HUES64 (cell line): ENCODE results near the gene AGRP.

Experiments used
- H3K27ac ChIP-seq: 2 replicates; pipeline ENCODE4 v1.7.0; 2013; ENCODE audit warnings: low read depth, low read length, inconsistent platforms
- H3K27me3 ChIP-seq: 2 replicates; pipeline ENCODE4 v1.6.1; 2013; ENCODE audit warnings: mild to moderate bottlenecking, low read length; ENCODE audit not compliant: insufficient read depth
- H3K36me3 ChIP-seq: 2 replicates; pipeline ENCODE4 v1.6.1; 2013; ENCODE audit warnings: mild to moderate bottlenecking, low read length; ENCODE audit not compliant: insufficient read depth
- H3K4me1 ChIP-seq: 2 replicates; pipeline ENCODE4 v1.6.1; 2013; ENCODE audit warnings: mild to moderate bottlenecking, low read length, moderate library complexity; ENCODE audit not compliant: insufficient read depth
- H3K4me3 ChIP-seq: 2 replicates; pipeline ENCODE4 v1.5.1; 2013; ENCODE audit warnings: mild to moderate bottlenecking, low read length, moderate library complexity
- H3K9ac ChIP-seq: 2 replicates; pipeline ENCODE4 v1.6.1; 2013; ENCODE audit warnings: mild to moderate bottlenecking, low read depth, low read length
- H3K9me3 ChIP-seq: 2 replicates; pipeline ENCODE4 v1.6.1; 2013; ENCODE audit warnings: low read depth, low read length; ENCODE audit not compliant: insufficient read depth
- WGBS: fragments of 150-250, 120-280 bp; methylation state at CpG from one replicate; pipeline ENCODE4 v1.1.7; 2013; ENCODE audit warnings: missing lambda C conversion rate; 5-methylcytosine and 5-hydroxymethylcytosine counted together

Gene AGRP

GRCh38 chr16:67444259-67445125, 38.9 kb downstream of the AGRP start:
- H3K36me3 ChIP-seq = no peaks in the 10 kb centered on the region; the same call in 1 of the 2 replicates
- no peak overlapping the region for H3K27ac ChIP-seq
- no peak overlapping the region for H3K9ac ChIP-seq
- H3K27me3 ChIP-seq = no peaks in the 10 kb centered on the region
- 83% methylated on average over 22 of the region's 22 CpGs for WGBS
- H3K4me1 ChIP-seq = no peaks in the 10 kb centered on the region
- H3K4me3 ChIP-seq = no peak overlapping the region
- no peaks in the 10 kb centered on the region for H3K9me3 ChIP-seq

- Histone ChIP-seq H3K36me3 (peaks cover 7% of the 10 kb centered on the region), H3K4me1 (no peaks in the 10 kb centered on the region), H3K27ac (no peak overlapping the region), H3K27me3 (no peaks in the 10 kb centered on the region), H3K9me3 (no peaks in the 10 kb centered on the region), H3K4me3 (no peak overlapping the region), H3K9ac (no peak overlapping the region)
- WGBS = 95% methylated on average over 6 of the region's 6 CpGs
Observed at GRCh38 chr16:67443265-67443664, 40.1 kb downstream of the AGRP start.

- 94% methylated on average over 13 of the region's 13 CpGs for WGBS
- no peak overlapping the region for H3K4me3 ChIP-seq
- no peaks in the 10 kb centered on the region for H3K27me3 ChIP-seq
- H3K4me1 ChIP-seq = no peaks in the 10 kb centered on the region
- H3K27ac ChIP-seq = no peak overlapping the region
- peaks cover 11% of the 10 kb centered on the region for H3K36me3 ChIP-seq
- no peak overlapping the region for H3K9ac ChIP-seq
- H3K9me3 ChIP-seq = no peaks in the 10 kb centered on the region
Observed at GRCh38 chr16:67442581-67443255, 40.6 kb downstream of the AGRP start.

GRCh38 chr16:67441907-67442306, 41.4 kb downstream of the AGRP start:
- H3K27ac ChIP-seq = no peak overlapping the region
- peaks cover 19% of the 10 kb centered on the region for H3K36me3 ChIP-seq
- H3K9ac ChIP-seq = no peak overlapping the region
- no peak overlapping the region for H3K4me3 ChIP-seq
- WGBS = 87% methylated on average over 5 of the region's 5 CpGs
- no peaks in the 10 kb centered on the region for H3K9me3 ChIP-seq
- H3K4me1 ChIP-seq = no peaks in the 10 kb centered on the region
- H3K27me3 ChIP-seq = no peaks in the 10 kb centered on the region

GRCh38 chr16:67441271-67441753, 42.0 kb downstream of the AGRP start:
- Histone ChIP-seq H3K9ac (no peak overlapping the region), H3K27ac (no peak overlapping the region), H3K9me3 (no peaks in the 10 kb centered on the region), H3K4me3 (no peak overlapping the region), H3K27me3 (no peaks in the 10 kb centered on the region), H3K4me1 (no peaks in the 10 kb centered on the region), H3K36me3 (peaks cover 20% of the 10 kb centered on the region)
- 93% methylated on average over 17 of the region's 17 CpGs for WGBS

GRCh38 chr16:67438824-67439393, 44.4 kb downstream of the AGRP start:
- Histone ChIP-seq H3K4me1 (peaks cover 5% of the 10 kb centered on the region; the same call in 1 of the 2 replicates), H3K9me3 (no peaks in the 10 kb centered on the region), H3K9ac (no peak overlapping the region), H3K4me3 (no peak overlapping the region), H3K36me3 (peaks cover 20% of the 10 kb centered on the region), H3K27me3 (no peaks in the 10 kb centered on the region), H3K27ac (no peak overlapping the region)
- 95% methylated on average over 19 of the region's 19 CpGs for WGBS

- 96% methylated on average over 20 of the region's 20 CpGs for WGBS
- Histone ChIP-seq H3K27ac (no peak overlapping the region), H3K36me3 (peaks cover 20% of the 10 kb centered on the region), H3K4me3 (no peak overlapping the region), H3K9ac (no peak overlapping the region), H3K4me1 (peaks cover 5% of the 10 kb centered on the region; the same call in 1 of the 2 replicates), H3K9me3 (no peaks in the 10 kb centered on the region), H3K27me3 (no peaks in the 10 kb centered on the region)
Observed at GRCh38 chr16:67438098-67438791, 45.1 kb downstream of the AGRP start.

- H3K4me3 ChIP-seq = no peak overlapping the region
- H3K27ac ChIP-seq = no peak overlapping the region
- WGBS = 93% methylated on average over 4 of the region's 4 CpGs
- H3K9ac ChIP-seq = no peak overlapping the region
- H3K4me1 ChIP-seq = peaks cover 11% of the 10 kb centered on the region
- H3K27me3 ChIP-seq = peaks cover 3% of the 10 kb centered on the region; the same call in 1 of the 2 replicates
- H3K36me3 ChIP-seq = peaks cover 20% of the 10 kb centered on the region
- H3K9me3 ChIP-seq = no peaks in the 10 kb centered on the region
Observed at GRCh38 chr16:67437513-67437912, 45.8 kb downstream of the AGRP start.

- Histone ChIP-seq H3K9ac (no peak overlapping the region), H3K27me3 (peaks cover 5% of the 10 kb centered on the region; the same call in 1 of the 2 replicates), H3K9me3 (no peaks in the 10 kb centered on the region), H3K27ac (no peak overlapping the region), H3K4me3 (no peak overlapping the region), H3K4me1 (peaks cover 17% of the 10 kb centered on the region), H3K36me3 (peaks cover 20% of the 10 kb centered on the region)
- WGBS = 96% methylated on average over 23 of the region's 23 CpGs
Observed at GRCh38 chr16:67436640-67437193, 46.6 kb downstream of the AGRP start.

GRCh38 chr16:67435758-67436164, 47.6 kb downstream of the AGRP start:
- Histone ChIP-seq H3K4me3 (no peak overlapping the region), H3K9ac (no peak overlapping the region), H3K27me3 (peaks cover 10% of the 10 kb centered on the region; the same call in 1 of the 2 replicates), H3K4me1 (peaks cover 19% of the 10 kb centered on the region), H3K27ac (no peak overlapping the region), H3K9me3 (no peaks in the 10 kb centered on the region), H3K36me3 (peaks cover 20% of the 10 kb centered on the region)
- 94% methylated on average over 16 of the region's 16 CpGs for WGBS
